Germinal center (tissue), 1 donor: ENCODE data around the gene BSDC1.
"Not testable (repeated sequence)": the region's sequence is repeated elsewhere in the genome, so short reads cannot be mapped to it uniquely, and the experiment has no call there.

Experiments used
- DNase-seq: peaks from one replicate; pipeline ENCODE4 v3.0.0; 2012; ENCODE audit warnings: mixed read lengths, low spot score

BSDC1 gene, protein sequence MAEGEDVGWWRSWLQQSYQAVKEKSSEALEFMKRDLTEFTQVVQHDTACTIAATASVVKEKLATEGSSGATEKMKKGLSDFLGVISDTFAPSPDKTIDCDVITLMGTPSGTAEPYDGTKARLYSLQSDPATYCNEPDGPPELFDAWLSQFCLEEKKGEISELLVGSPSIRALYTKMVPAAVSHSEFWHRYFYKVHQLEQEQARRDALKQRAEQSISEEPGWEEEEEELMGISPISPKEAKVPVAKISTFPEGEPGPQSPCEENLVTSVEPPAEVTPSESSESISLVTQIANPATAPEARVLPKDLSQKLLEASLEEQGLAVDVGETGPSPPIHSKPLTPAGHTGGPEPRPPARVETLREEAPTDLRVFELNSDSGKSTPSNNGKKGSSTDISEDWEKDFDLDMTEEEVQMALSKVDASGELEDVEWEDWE

DNA sequence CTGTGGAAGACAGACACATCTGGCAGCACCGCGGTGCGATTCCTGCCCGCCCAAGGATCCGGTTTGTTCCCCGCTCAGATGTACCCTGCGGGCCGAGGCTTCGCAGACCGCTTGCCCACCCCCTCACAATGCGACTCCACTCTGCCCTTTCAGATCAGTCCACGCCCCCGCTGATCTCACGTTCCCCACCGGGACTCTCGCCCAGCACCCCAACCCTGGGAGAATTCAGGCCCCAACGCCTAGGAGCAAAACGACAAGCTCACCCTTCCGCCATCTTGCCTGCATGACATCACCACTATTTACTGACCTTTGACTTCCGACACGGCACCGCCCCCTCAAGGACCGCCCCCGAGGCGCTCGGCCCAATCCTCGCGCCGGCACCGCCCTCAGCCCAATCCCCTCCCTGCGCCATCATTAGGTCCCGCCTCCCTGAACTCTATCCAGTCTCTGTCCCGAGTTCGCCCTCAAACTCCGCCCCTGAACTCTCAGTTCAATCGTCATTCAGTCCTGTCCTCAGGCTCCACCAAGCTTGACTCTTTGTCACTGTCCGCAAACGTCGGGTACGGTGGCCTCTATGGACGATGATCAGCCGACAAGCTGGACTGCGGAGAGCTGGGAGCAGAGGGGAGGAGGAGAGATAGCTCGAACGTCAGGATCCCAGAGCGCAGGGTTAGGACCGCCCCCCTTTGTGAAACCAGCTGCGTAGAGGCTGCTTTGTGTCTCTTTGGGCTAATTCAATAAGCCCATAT is at the start of gene BSDC1:
Gene BSDC1 (minus strand): TSS at position 301 of the 749 bp plus-strand sequence. CDS start 27 bp downstream, at position 274.
- DNase-seq: peak; percentile 99

- DNase-seq: not testable (repeated sequence)
Measured at GRCh38 chr1:32441467-32441866, 47.2 kb upstream of the BSDC1 start.

DNA sequence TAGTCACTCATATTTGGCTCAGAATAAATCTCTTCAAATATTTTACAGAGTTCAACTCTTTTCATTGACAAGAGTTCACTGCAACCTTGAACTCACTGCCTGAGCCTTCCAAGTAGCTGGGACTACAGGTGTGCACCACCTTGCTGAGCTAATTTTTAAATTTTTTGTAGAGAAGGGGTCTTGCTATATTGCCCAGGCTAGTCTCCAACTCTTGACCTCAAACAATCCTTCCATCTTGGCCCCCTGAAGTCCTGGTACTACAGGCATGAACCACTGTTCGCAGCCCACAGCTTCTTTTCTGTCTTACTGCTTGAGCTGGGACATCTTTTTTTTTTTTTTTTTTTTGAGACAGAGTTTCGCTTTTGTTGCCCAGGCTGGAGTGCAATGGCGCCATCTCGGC is 44.5 kb upstream of the BSDC1 start:
- DNase-seq: not testable (repeated sequence)

GRCh38 chr1:32438136-32438535 is 43.9 kb upstream of the BSDC1 start:
- no peak for DNase-seq

DNA sequence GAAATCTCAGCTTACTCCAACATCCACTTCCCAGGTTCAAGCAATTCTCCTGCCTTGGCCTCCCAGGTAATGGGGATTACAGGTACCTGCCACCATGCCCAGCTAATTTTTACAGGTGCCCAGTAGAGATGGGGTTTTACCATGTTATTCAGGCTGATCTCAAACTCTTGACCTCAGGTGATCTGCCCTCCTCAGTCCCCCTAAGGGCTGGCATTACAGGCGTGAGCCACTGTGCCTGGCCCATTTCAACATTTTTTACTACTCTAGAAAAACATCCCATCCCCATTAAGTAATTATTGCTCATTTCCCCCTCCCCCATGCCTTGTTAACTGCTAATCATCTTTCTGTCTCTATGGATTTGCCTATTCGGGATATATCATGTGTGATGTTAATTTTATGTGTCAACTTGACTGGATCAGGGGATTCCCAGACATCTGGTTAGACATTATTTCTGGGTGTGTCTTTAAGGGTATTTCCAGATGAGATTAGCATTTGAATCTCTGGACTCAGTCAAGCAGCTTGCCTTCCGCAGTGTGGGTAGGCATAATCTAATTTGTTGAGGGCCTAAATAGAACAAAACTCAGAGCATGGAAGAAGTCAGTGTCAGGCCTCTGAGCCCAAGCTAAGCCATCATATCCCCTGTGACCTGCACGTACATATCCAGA is 37.6 kb upstream of the BSDC1 start:
- DNase-seq: peak; percentile 29

GRCh38 chr1:32427264-32427963 is 33.2 kb upstream of the BSDC1 start:
- no peak for DNase-seq

DNA sequence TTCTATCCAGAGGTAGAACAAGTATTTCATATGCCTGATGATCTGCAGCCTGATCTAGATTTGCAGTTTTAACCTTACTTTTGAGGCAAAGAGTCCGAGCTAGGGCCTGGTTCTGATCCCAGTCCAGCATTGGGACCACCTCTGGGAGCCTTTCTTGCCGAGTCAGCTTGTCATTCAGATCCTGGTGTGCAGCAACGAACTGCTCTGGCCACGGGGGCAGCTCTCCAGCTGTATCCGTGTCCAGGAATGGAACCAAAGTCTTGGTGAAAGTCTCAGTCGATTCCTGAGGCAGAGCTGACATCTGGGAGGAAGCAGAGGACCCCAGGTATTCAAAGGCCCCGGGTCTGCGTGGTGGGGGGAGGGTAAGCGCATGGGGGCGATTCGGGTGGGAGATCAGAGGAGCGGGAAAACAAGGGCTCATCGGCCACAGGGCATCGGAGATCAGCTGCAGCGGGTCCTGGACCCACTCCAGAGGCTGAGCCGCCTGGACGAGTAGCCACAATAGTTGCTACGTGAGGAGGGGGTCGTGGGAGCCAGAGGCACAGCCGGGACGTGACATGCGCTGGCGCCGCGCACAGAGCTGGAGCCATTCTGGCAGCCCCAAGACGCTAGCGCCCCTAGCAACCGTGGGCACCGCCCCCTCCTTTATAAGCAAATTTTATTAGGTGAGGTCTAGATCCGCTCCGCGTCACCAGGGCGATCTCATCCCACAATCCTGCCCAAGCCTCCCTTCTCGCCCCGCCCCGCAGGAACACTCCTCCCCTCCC is 32.4 kb upstream of the BSDC1 start:
- peak; percentile 40 for DNase-seq

DNA sequence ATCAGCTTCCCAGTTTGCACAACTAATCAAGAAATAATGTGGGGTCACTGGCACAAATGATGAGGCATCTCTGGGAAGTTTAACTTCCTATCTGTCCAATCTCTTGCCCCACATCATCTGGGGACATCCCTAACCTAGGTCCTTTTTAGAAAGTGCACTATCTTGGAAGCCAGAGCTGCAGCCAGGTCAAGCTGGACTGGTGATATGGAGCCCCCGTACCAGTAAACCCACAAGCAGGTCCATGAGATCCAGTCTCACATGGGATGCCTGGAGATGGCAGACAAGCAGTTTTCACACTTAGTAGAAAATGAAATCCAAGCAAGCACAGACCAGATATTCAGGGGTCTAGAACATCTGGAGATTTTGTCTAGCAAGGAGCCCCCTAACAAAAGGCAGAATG is 27.5 kb upstream of the BSDC1 start:
- DNase-seq: no peak

GRCh38 chr1:32414186-32414886 is 20.1 kb upstream of the BSDC1 start:
- no peak for DNase-seq

GRCh38 chr1:32413507-32414185 is 19.4 kb upstream of the BSDC1 start:
- peak; percentile 68 for DNase-seq

DNA sequence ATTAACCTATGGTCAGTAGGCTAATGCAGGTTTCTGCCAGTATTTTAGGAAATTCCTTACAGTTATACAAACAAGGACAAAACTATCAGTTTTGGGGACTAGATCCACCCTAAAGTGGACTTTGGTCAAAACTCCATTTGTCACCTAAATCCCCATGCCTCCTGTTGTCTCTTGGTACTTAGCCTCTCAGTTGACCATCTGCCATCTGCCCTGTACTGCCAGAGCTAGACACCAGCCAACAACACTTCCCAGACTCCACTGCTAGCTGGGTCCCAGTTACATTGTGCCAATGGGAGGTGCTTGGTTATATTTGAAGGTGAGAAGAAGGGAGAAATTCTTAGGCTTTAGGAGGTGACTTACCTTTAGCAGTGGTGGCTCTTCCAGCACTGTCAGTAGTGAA is 17.0 kb upstream of the BSDC1 start:
- DNase-seq: no peak

- no peak for DNase-seq
Measured at GRCh38 chr1:32406629-32407111, 12.4 kb upstream of the BSDC1 start.

DNA sequence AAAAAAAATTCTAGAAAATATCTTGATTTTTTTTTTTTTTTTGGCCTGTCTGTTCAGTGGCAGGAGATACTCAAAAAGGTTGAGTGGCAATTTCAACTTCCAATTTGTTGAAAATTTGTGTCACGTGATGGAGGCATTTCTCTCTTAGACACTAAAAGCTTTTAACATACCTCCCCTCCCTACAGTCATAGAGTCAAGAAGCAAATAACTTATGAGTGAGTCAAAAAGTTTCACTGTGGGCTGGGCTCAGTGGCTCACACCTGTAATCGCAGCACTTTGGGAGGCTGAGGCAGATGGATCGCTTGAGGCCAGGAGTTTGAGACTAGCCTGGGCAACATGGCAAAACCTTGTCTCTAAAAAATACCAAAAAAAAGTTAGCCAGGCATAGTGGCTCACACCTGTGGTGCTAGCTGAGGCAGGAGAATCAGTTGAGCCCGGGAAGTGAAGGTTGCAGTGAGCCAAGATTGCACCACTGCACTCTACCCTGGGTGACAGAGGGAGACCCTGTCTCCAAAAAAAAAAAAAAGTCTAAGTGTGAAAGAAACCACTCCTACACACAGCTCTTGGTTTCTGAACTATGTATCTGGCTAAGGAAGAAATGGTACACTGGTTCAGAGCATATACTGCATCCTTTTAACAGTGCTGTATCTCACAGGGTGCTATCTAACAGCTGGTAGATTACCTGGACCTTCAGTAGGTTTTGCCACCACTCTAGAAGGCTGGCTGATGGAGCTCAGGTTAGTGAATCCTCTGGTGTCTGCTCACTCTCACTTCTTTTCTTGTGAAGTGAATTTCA is 11.6 kb upstream of the BSDC1 start:
- no peak for DNase-seq

- DNase-seq: no peak
Measured at GRCh38 chr1:32404946-32405345, 10.7 kb upstream of the BSDC1 start.

- peak; percentile 69 for DNase-seq
Measured at GRCh38 chr1:32400876-32401631, 6.8 kb upstream of the BSDC1 start.

GRCh38 chr1:32399843-32400242 is 5.6 kb upstream of the BSDC1 start:
- DNase-seq: no peak

- no peak for DNase-seq
Measured at GRCh38 chr1:32398401-32398800, 4.2 kb upstream of the BSDC1 start.

DNA sequence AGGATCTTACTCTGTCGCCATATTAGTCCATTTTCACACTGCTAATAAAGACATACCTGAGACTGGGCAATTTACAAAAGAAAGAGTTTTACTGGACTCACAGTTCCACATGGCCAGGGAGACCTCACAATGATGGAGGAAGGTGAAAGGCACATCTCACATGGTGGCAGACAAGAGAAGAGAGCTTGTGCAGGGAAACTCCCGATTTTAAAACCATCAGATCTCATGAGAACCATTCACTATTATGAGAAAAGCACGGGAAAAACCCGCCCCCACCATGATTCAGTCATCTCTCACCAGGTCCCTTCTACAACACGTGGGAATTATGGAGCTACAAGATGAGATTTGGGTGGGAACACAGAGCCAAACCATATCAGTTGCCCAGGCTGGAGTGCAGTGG is 2.3 kb upstream of the BSDC1 start:
- DNase-seq: not testable (repeated sequence)
